Right lobe of liver (tissue), 4 donors: Measurements from ENCODE around the gene DNER.
"Not testable (repeated sequence)": the region's sequence is repeated elsewhere in the genome, so short reads cannot be mapped to it uniquely, and the experiment has no call there.

Experiments used
- POLR2A ChIP-seq: fragments of 450-650 bp; IDR thresholded peaks from one replicate; pipeline ENCODE4 v1.6.1; 2017; ENCODE audit warnings: antibody characterized with exemption, mild to moderate bottlenecking
- TF ChIP-seq, protein P1 (sequence below), 4 donors: fragments of 200-600 bp in 3 of 4; fragments of 450-650 bp in 1 of 4; IDR thresholded peaks; one replicate each; pipeline versions ENCODE4 v1.5.1 to v1.8.0; 2016 to 2022; ENCODE audit warnings: antibody characterized with exemption in 4 of 4, mild to moderate bottlenecking in 2 of 4
- donor health status: DM: no; HTN: no; CAD: no.
- donor health status: DM: no; HTN: no; CAD: no.
- donor health status: DM: no; HTN: yes; CAD: no.

DNA sequence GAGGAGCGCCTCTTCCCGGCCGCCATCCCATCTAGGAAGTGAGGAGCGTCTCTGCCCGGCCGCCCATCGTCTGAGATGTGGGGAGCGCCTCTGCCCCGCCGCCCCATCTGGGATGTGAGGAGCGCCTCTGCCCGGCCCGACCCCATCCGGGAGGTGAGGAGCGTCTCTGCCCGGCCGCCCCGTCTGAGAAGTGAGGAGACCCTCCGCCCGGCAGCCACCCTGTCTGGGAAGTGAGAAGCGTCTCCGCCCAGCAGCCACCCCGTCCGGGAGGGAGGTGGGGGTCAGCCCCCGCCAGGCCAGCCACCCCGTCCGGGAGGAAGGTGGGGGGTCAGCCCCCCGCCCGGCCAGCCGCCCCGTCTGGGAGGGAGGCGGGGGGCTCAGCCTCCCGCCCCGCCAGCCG, 28.3 kb upstream of the DNER start:
- not testable (repeated sequence) for TF ChIP-seq POLR2A
- TF ChIP-seq, protein P1, sequence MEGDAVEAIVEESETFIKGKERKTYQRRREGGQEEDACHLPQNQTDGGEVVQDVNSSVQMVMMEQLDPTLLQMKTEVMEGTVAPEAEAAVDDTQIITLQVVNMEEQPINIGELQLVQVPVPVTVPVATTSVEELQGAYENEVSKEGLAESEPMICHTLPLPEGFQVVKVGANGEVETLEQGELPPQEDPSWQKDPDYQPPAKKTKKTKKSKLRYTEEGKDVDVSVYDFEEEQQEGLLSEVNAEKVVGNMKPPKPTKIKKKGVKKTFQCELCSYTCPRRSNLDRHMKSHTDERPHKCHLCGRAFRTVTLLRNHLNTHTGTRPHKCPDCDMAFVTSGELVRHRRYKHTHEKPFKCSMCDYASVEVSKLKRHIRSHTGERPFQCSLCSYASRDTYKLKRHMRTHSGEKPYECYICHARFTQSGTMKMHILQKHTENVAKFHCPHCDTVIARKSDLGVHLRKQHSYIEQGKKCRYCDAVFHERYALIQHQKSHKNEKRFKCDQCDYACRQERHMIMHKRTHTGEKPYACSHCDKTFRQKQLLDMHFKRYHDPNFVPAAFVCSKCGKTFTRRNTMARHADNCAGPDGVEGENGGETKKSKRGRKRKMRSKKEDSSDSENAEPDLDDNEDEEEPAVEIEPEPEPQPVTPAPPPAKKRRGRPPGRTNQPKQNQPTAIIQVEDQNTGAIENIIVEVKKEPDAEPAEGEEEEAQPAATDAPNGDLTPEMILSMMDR (IDR thresholded peaks at IDR 0.05): not testable (repeated sequence)
